A549 (cell line): ENCODE measurements around the gene IL3. TPM values are rescaled to one million over a fixed set of nuclear protein-coding genes. Genes with fewer than 3 reads are reported as not detected.
A peak's percentile ranks its signal among the peaks of the same experiment; 100 is the strongest.

ENCODE experiments used
- ATAC-seq, 2 experiments: fragments of 200-7000 bp in 1 of 2; fragments of >200 bp in 1 of 2; cut with Nextera tagmentation in 1 of 2; cut with Tn5 transposase in 1 of 2; 3 replicates each; pipeline versions ENCODE4 v1.8.0 to v1.9.1; 2018 to 2020; ENCODE audit warnings: mild to moderate bottlenecking in 1 of 2, moderate library complexity in 1 of 2
- CTCF ChIA-PET: fragments of 300-600 bp; sonication (Branson Sonifier 250); formaldehyde crosslinking; extraction: SDS; loops from one replicate; lab custom pipeline; 2021; ENCODE audit warnings: antibody characterized with exemption, inconsistent platforms; lab: Yijun Ruan, JAX
- POLR2A ChIA-PET: fragments of 350-600 bp; formaldehyde crosslinking; extraction: SDS; loops from one replicate; lab custom pipeline; 2021; ENCODE audit warnings: antibody characterized with exemption, inconsistent platforms; lab: Yijun Ruan, JAX
- DNase-seq, 2 experiments: peaks; one replicate each; pipeline versions ENCODE4 v3.0.0 to v3.0.0-alpha.2; 2011 to 2016; ENCODE audit warnings: low read depth in 1 of 2, low spot score in 1 of 2
- FAIRE-seq: peaks from 2 replicates; lab custom pipeline; 2011; peaks lifted over from hg19 to GRCh38; lab: Jason Lieb, UNC
- H3K27ac ChIP-seq, 2 experiments: fragments of >200 bp; sonication (Bioruptor Twin); formaldehyde crosslinking; 3 replicates each; pipeline ENCODE4 v1.5.1; 2016 to 2017
- H3K4me1 ChIP-seq: fragments of >200 bp; sonication (Bioruptor Twin); formaldehyde crosslinking; 3 replicates; pipeline ENCODE4 v1.6.1; 2016
- H3K4me2 ChIP-seq: fragments of >200 bp; sonication (Bioruptor Twin); formaldehyde crosslinking; 3 replicates; pipeline ENCODE4 v1.6.1; 2016
- H3K4me3 ChIP-seq: fragments of >200 bp; sonication (Bioruptor Twin); formaldehyde crosslinking; 3 replicates; pipeline ENCODE4 v1.5.1; 2016
- H3K9me3 ChIP-seq: fragments of >200 bp; sonication (Bioruptor Twin); formaldehyde crosslinking; 3 replicates; pipeline ENCODE4 v1.6.1; 2016
- EHF ChIP-seq: fragments of 250-450 bp; sonication (Bioruptor Pico); IDR thresholded peaks from 2 replicates; pipeline ENCODE4 v1.5.0; 2020; ENCODE audit warnings: mild to moderate bottlenecking
- EHMT2 ChIP-seq: fragments of 200-600 bp; sonication (generic); IDR thresholded peaks from 2 replicates; pipeline ENCODE4 v1.6.1; 2016; ENCODE audit warnings: antibody characterized with exemption, low read depth, mild to moderate bottlenecking, moderate library complexity
- ELK1 ChIP-seq: fragments of 150-350 bp; IDR thresholded peaks from 2 replicates; pipeline ENCODE4 v1.6.1; 2014; ENCODE audit warnings: low read depth, mild to moderate bottlenecking, low read length
- EP300 ChIP-seq, 2 experiments: fragments of >200 bp; sonication (Bioruptor Twin); formaldehyde crosslinking; IDR thresholded peaks; 2 replicates in 1 of 2; 3 replicates in 1 of 2; pipeline ENCODE4 v1.6.1; 2016 to 2017
- FOSL2 ChIP-seq, 2 experiments: fragments of 450-650 bp in 1 of 2; fragments of >200 bp in 1 of 2; sonication (Bioruptor Twin) in 1 of 2; formaldehyde crosslinking; IDR thresholded peaks; 2 replicates each; pipeline versions ENCODE4 v1.5.0 to v1.6.1; 2016 to 2020; ENCODE audit warnings: mild to moderate bottlenecking in 1 of 2, moderate library complexity in 1 of 2
- HOXA7 ChIP-seq: fragments of 250-450 bp; sonication (Bioruptor Pico); IDR thresholded peaks from 2 replicates; pipeline ENCODE4 v1.5.0; 2020; ENCODE audit warnings: mild to moderate bottlenecking, moderate library complexity
- HOXB5 ChIP-seq: fragments of 250-450 bp; sonication (Bioruptor Pico); IDR thresholded peaks from 2 replicates; pipeline ENCODE4 v1.5.0; 2020; ENCODE audit warnings: mild to moderate bottlenecking, moderate library complexity
- MAZ ChIP-seq: fragments of 150-350 bp; IDR thresholded peaks from 2 replicates; pipeline ENCODE4 v1.6.1; 2014; ENCODE audit warnings: antibody characterized with exemption, low read depth, low read length, borderline replicate concordance
- NFE2L2 ChIP-seq: fragments of 150-350 bp; conservative IDR thresholded peaks from 2 replicates; pipeline ENCODE4 v1.6.1; 2014; ENCODE audit warnings: low read length
- NR3C1 ChIP-seq: fragments of >200 bp; sonication (Bioruptor Twin); formaldehyde crosslinking; IDR thresholded peaks from 3 replicates; pipeline ENCODE4 v1.6.1; 2017
- POLR2A ChIP-seq: IDR thresholded peaks from 2 replicates; pipeline ENCODE4 v1.6.1; 2012; ENCODE audit warnings: mild to moderate bottlenecking, low read length
- POLR2AphosphoS2 ChIP-seq: conservative IDR thresholded peaks from 2 replicates; pipeline ENCODE4 v1.6.1; 2012; ENCODE audit warnings: low read length, improper control_type of control experiment, inconsistent platforms
- SREBF2 ChIP-seq: fragments of 450-650 bp; IDR thresholded peaks from 2 replicates; pipeline ENCODE4 v1.6.1; 2014; ENCODE audit warnings: mild to moderate bottlenecking, moderate library complexity
- TFCP2L1 ChIP-seq: fragments of 250-450 bp; sonication (Bioruptor Pico); IDR thresholded peaks from 2 replicates; pipeline ENCODE4 v1.5.0; 2021; ENCODE audit warnings: mild to moderate bottlenecking
- ZC3H11A ChIP-seq: fragments of 450-650 bp; IDR thresholded peaks from 2 replicates; pipeline ENCODE4 v1.6.1; 2014; ENCODE audit warnings: antibody characterized with exemption, mild to moderate bottlenecking
- ZSCAN20 ChIP-seq: fragments of 250-450 bp; sonication (Bioruptor Pico); IDR thresholded peaks from 2 replicates; pipeline ENCODE4 v1.8.0; 2022; ENCODE audit warnings: mild to moderate bottlenecking, moderate library complexity
- WGBS: methylation state at CpG from one replicate; pipeline ENCODE4 v1.1.6; 2017; ENCODE audit errors: missing lambda C conversion rate; 5-methylcytosine and 5-hydroxymethylcytosine counted together
- polyA minus RNA-seq: library from RNA; depleted of rRNA, polyadenylated mRNA; stranded (reverse); fragments of >200 nt; gene quantifications from 2 replicates; pipeline ENCODE4 v1.2.3, GENCODE V29; 2011; rRNA and poly(A)+ RNA removed
- polyA plus RNA-seq, 4 experiments: library from polyadenylated mRNA; depleted of rRNA in 3 of 4; stranded (reverse); fragments of >200 nt; fragmentation: RNase III in 1 of 4; extraction: RNeasy Plus Mini Kit Qiagen cat#74134 plus additional on column Dnase treatment in 1 of 4; gene quantifications; 2 replicates in 3 of 4; 3 replicates in 1 of 4; pipeline ENCODE4 v1.2.3, GENCODE V29; 2011 to 2017
- TF ChIP-seq, protein P1 (sequence below): fragments of 450-650 bp; IDR thresholded peaks from 2 replicates; pipeline ENCODE4 v1.6.1; 2014; ENCODE audit warnings: antibody characterized with exemption
- TF ChIP-seq, protein P2 (sequence below): IDR thresholded peaks from 2 replicates; pipeline ENCODE4 v1.6.1; 2012
- TF ChIP-seq, protein P3 (sequence below): fragments of >200 bp; sonication (Bioruptor Twin); formaldehyde crosslinking; IDR thresholded peaks from 3 replicates; pipeline ENCODE4 v1.5.1; 2016
- TF ChIP-seq, protein P4 (sequence below): fragments of >200 bp; sonication (Bioruptor Twin); formaldehyde crosslinking; IDR thresholded peaks from 2 replicates; pipeline ENCODE4 v1.6.1; 2016

The IL3 gene
- not detected in 2 replicates for polyA plus RNA-seq (2011; rRNA removed)
- polyA plus RNA-seq (2012; cell fraction: cytosol; rRNA removed): not detected in 2 replicates
- not detected in 2 replicates for polyA plus RNA-seq (2012; cell fraction: nucleus; rRNA removed)
- not detected in 3 replicates for polyA plus RNA-seq (2017; fragmentation: RNase III; extraction: RNeasy Plus Mini Kit Qiagen cat#74134 plus additional on column Dnase treatment)
- polyA minus RNA-seq: not detected in 2 replicates

DNA sequence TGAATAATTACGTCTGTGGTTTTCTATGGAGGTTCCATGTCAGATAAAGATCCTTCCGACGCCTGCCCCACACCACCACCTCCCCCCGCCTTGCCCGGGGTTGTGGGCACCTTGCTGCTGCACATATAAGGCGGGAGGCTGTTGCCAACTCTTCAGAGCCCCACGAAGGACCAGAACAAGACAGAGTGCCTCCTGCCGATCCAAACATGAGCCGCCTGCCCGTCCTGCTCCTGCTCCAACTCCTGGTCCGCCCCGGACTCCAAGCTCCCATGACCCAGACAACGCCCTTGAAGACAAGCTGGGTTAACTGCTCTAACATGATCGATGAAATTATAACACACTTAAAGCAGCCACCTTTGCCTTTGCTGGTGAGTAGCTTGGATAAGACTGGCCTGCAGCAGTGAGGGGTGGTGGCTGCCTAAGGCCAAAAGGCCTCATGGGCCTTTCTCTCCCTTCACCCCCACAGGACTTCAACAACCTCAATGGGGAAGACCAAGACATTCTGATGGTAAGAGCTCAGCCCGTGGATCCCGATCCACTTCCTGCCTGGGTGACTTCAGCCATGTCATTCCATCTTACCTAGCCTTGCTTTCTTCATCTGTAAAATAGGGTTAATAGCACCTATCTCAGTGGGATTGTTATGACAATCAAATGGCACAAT is at the start of gene IL3:
Gene IL3, plus strand, starts transcription at position 155 of the 661 bp plus-strand sequence. Its CDS starts 52 bp downstream, at position 207.
- TF ChIP-seq SREBF2 (no peak), ZSCAN20 (CRISPR knock-in tag) (no peak), NFE2L2 (no peak), POLR2A (no peak), POLR2AphosphoS2 (no peak), FOSL2 (IDR thresholded peaks at IDR 0.05) (no peak), FOSL2 (CRISPR knock-in tag; IDR thresholded peaks at IDR 0.05) (no peak), HOXA7 (CRISPR knock-in tag) (no peak), TFCP2L1 (CRISPR knock-in tag) (no peak)
- TF ChIP-seq, protein P1, sequence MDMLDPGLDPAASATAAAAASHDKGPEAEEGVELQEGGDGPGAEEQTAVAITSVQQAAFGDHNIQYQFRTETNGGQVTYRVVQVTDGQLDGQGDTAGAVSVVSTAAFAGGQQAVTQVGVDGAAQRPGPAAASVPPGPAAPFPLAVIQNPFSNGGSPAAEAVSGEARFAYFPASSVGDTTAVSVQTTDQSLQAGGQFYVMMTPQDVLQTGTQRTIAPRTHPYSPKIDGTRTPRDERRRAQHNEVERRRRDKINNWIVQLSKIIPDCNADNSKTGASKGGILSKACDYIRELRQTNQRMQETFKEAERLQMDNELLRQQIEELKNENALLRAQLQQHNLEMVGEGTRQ: no peak
- TF ChIP-seq, protein P2, sequence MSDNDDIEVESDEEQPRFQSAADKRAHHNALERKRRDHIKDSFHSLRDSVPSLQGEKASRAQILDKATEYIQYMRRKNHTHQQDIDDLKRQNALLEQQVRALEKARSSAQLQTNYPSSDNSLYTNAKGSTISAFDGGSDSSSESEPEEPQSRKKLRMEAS: no peak
- TF ChIP-seq, all 56 proteins: peak for 0
- Histone ChIP-seq H3K4me2 (no peak within 1 kb of the TSS), H3K4me1 (no peaks in the 10 kb centered on the region), H3K9me3 (no peaks in the 10 kb centered on the region), H3K27ac (no peak within 1 kb of the TSS), H3K4me3 (no peak within 1 kb of the TSS)
- no peak for FAIRE-seq
- CTCF ChIA-PET: interaction anchor here (0.8 to 5.6 kb wide), 8 partner anchors 14 to 638 kb away, joined by 3 to 86 read pairs (median 7); partner anchors contain the start of genes CSF2 and P4HA2
- WGBS: 74% methylated on average over 16 of the region's 16 CpGs
- no peak for DNase-seq
- POLR2A ChIA-PET: no interaction called here
- no peak for ATAC-seq

- CTCF ChIA-PET: interaction anchor here (2.1 to 10.0 kb wide), 3 partner anchors 14 to 421 kb away, joined by 5 to 156 read pairs (median 35); no protein-coding TSS in a partner anchor
- peak overlapping the region; percentile 70 for H3K4me3 ChIP-seq
Measured at GRCh38 chr5:132010989-132011621, 49.4 kb upstream of the IL3 start.

GRCh38 chr5:132011622-132012343 is 48.7 kb upstream of the IL3 start, which contains the start of gene ACSL6:
ACSL6 (minus strand) TSS chr5:132011658; CDS start chr5:132011553, 105 bp downstream.
- POLR2A ChIA-PET: no interaction called here
- no peak for TF ChIP-seq HOXB5
- TF ChIP-seq, protein P3, sequence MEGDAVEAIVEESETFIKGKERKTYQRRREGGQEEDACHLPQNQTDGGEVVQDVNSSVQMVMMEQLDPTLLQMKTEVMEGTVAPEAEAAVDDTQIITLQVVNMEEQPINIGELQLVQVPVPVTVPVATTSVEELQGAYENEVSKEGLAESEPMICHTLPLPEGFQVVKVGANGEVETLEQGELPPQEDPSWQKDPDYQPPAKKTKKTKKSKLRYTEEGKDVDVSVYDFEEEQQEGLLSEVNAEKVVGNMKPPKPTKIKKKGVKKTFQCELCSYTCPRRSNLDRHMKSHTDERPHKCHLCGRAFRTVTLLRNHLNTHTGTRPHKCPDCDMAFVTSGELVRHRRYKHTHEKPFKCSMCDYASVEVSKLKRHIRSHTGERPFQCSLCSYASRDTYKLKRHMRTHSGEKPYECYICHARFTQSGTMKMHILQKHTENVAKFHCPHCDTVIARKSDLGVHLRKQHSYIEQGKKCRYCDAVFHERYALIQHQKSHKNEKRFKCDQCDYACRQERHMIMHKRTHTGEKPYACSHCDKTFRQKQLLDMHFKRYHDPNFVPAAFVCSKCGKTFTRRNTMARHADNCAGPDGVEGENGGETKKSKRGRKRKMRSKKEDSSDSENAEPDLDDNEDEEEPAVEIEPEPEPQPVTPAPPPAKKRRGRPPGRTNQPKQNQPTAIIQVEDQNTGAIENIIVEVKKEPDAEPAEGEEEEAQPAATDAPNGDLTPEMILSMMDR: no peak
- no peak for TF ChIP-seq ZSCAN20 (CRISPR knock-in tag)
- no peak for TF ChIP-seq EHMT2
- no peak for TF ChIP-seq EHF (CRISPR knock-in tag)
- no peak for TF ChIP-seq ZC3H11A
- 34% methylated on average over 7 of the region's 63 CpGs for WGBS
- peak within 1 kb of the TSS; percentile 27 to 82; a peak in 4 of 6 replicates for H3K27ac ChIP-seq
- H3K9me3 ChIP-seq: no peaks in the 10 kb centered on the region
- H3K4me1 ChIP-seq: no peaks in the 10 kb centered on the region
- peak within 1 kb of the TSS; percentile 70 for H3K4me3 ChIP-seq
- CTCF ChIA-PET: interaction anchor here (1.1 to 10.0 kb wide), 2 partner anchors 11 to 422 kb away, joined by 3 to 156 read pairs; no protein-coding TSS in a partner anchor
- H3K4me2 ChIP-seq: peak within 1 kb of the TSS; percentile 92
- ATAC-seq (peak; percentile 23 to 58; a peak in 5 of 6 replicates), FAIRE-seq (no peak), DNase-seq (peak in 1 of 2 experiments; percentile 35)

More at GRCh38 chr5:132010989-132011621, 49.4 kb upstream of the IL3 start:
- POLR2A ChIA-PET: no interaction called here
- ATAC-seq (no peak), FAIRE-seq (no peak), DNase-seq (no peak)
- Histone ChIP-seq H3K27ac (peak overlapping the region; percentile 27 to 82; a peak in 4 of 6 replicates), H3K4me2 (peak overlapping the region; percentile 92), H3K4me1 (no peaks in the 10 kb centered on the region), H3K9me3 (no peaks in the 10 kb centered on the region)
- WGBS: 52% methylated on average over 35 of the region's 46 CpGs
- TF ChIP-seq EP300 (IDR thresholded peaks at IDR 0.05): no peak
- no peak for TF ChIP-seq MAZ
- TF ChIP-seq ELK1: no peak
- TF ChIP-seq NR3C1: no peak
- TF ChIP-seq, protein P4, sequence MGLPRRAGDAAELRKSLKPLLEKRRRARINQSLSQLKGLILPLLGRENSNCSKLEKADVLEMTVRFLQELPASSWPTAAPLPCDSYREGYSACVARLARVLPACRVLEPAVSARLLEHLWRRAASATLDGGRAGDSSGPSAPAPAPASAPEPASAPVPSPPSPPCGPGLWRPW: no peak
